SH-SY5Y (cell line): ENCODE results near the gene MCRIP2.

Source experiments
- GATA2 ChIP-seq: IDR thresholded peaks from 2 replicates; pipeline ENCODE4 v1.6.1; 2011; ENCODE audit warnings: mild to moderate bottlenecking, low read depth, low read length
- GATA3 ChIP-seq: IDR thresholded peaks from 2 replicates; pipeline ENCODE4 v1.6.1; 2011; ENCODE audit warnings: low read depth, mild to moderate bottlenecking, low read length, moderate library complexity

The MCRIP2 gene

DNA sequence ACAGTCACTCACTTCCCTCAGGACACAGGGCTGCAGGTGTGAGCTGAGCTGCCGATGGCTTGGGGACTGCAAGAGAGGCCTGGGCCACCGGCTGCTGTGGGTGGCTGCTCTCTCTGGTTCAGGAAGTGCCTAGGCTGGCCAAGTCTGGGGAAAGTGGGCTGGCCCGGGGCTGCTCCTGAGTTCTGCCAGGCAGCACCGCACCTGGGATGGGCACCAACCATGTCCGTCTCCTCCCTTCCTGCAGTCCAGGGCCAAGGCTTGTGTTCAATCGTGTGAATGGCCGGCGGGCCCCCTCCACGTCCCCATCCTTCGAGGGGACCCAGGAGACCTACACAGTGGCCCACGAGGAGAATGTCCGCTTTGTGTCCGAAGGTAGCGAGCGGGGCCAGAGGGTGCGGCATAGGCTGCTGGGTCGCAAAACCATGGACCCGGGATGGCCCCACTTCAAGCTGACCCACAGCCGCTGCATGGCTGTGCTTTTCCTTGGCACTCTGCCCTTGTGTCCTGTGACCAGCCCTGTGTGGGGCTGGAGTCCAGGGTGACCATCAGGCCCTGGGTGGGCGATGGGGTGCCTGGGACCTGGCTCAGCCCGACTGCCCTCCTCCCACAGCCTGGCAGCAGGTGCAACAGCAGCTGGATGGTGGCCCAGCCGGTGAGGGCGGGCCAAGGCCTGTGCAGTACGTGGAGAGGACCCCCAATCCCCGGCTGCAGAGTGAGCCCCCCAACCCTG lies 5.7 kb downstream of the MCRIP2 start:
- TF ChIP-seq GATA3 = no peak
- TF ChIP-seq GATA2 = no peak

DNA sequence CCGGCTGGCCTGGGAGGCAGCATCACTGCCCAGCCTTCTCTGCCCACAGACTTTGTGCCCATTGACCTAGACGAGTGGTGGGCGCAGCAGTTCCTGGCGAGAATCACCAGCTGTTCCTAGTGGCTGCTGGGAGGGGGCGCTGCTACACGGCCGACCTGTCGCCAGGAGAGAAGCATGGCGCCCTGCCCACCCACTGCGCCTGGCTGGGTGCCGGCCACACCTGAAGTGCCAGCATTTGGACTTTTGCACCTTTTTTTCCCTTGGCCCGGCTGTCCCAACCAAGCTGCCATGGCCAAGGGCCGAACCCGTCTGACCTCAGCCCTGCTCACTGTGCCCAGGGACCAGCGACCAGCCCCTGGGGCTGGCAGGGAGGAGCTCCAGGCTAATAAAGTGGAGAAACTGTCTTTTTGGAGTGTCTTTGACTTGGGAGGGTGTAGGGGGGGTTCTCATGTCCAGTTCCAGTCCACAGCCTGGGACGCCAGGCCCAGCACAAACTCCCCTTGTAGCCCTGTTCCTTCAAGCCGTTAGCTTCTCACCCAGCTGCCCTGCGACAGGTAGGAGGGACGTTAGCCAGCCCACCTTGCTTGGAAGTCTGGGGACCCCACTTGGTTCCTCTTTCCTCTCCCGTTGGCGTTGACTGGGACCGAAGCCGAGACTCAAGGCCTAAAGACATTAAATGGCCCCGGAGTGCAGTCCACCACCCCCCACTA lies 6.6 kb downstream of the MCRIP2 start:
- no peak for TF ChIP-seq GATA3
- no peak for TF ChIP-seq GATA2

DNA sequence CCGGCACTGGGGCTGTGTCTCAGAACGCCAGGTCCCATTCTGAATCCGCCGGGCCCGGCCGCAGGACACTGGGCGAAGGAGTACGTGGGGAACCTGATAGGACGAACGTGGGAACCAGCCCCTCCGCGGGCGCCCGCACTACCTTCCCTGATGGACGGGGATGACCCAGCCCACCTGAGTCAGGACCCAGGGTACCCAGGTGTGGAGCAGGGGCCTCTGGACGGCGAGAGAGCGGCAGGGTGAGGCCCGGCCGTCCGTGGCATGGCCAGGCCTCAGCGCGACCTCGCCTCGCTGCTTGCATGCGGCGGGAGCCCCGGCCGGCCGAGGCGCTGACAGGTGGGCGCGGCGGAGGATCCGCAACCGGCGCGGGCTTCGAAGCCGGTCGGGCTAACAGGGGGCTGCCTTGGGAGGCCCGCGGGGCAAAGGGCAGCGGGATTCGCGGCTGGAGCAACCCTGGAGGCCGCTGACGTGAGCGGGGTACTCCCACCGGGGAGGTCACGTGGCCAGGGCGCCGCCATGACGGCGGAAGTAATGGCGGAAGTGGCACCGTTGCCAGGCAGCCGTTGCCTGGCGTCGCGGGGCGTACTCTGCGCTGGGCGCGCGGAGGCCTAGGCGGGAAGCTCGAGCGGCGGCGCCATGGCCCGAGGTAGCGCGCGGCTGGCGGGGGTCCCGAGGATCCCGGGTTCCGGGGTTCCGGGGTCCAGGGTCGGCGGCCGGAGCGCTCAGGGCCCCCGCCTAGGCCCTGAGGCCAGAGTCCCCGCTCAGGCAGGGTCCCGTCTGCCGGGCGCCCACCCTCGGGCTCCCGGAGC lies 7.4 kb downstream of the MCRIP2 start, which contains the start of gene WDR90:
Gene WDR90 (plus strand): TSS at position 585 of the 809 bp plus-strand sequence. CDS start 52 bp downstream, at position 637.
- TF ChIP-seq GATA2 (no peak), GATA3 (no peak)

DNA sequence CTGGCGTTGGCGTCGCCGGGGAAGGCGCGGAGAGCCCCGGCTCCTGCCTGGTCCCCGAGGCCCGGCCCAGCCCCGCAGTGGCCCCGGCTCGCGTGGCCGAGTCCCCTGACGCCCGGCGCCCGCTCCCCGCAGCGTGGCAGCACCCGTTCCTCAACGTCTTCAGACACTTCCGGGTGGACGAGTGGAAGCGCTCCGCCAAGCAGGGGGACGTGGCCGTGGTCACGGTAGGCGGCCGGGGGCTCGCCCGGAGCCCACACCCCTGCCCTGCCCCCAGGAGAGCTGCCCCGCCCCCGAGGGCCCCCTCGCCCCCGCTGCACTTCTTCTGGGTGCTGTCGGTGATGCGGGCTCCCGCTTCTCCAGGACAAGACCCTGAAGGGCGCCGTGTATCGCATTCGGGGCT lies 8.0 kb downstream of the MCRIP2 start:
- TF ChIP-seq GATA2 = no peak
- TF ChIP-seq GATA3 = no peak

DNA sequence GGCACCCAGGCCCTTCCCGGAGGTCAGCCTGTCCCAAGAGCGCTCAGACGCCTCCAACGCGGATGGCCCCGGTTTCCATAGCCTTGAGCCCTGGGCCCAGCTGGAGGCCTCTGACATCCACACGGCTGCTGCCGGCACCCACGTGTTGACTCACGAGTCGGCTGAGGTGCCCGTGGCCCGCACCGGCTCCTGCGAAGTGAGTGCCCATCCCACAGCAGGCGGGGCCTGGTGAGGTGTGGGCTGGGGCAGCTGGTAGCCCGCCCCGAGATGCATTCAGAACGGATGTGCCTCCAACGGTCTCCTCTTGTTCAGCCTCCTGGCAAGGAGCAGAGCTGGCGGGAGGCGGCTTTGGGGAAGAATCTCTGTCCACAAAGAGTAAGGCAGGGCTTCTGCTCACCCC lies 10.2 kb downstream of the MCRIP2 start:
- TF ChIP-seq GATA2 = no peak
- no peak for TF ChIP-seq GATA3

DNA sequence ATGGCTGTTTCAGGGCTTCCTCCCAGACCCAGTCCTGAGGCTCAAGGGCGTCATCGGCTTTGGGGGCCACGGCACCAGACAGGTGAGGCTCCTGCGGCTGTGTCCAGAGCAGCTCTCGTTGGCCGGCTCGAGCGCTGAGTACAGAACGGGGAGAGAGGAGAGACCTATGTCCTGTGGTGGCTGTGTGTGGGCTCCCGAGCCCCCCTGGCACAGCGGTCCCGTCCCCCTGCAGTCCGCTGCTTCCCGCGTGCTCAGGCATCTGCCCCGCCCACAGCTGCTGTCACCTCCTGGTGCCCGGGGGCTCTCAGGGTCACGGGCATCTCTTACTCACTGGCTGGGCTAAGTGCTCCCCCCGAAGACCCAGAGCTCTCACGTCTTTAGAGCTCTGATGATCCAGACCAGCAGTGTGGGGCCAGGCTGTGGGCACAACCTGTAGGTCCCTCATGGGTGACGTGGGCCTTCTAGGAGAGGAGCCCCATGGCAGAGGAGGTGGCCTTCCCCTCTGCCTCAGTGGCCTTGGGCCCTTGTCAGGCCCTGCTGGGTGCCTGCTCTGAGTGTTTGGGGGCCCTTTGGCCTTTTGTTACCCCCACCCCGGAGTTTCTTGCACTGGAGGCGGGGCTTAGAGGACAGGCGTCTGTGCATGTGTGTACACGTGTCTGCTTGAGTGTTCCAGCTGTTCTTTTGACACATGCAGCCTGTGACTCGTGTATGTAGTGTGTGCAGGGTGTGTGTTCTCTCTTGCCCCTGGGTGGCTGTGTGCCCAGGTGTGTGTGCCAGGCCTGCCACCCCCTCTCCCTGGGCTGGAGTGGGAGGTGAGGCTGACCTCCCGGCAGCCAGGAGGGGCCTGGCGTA lies 11.1 kb downstream of the MCRIP2 start:
- TF ChIP-seq GATA3 (no peak), GATA2 (no peak)

DNA sequence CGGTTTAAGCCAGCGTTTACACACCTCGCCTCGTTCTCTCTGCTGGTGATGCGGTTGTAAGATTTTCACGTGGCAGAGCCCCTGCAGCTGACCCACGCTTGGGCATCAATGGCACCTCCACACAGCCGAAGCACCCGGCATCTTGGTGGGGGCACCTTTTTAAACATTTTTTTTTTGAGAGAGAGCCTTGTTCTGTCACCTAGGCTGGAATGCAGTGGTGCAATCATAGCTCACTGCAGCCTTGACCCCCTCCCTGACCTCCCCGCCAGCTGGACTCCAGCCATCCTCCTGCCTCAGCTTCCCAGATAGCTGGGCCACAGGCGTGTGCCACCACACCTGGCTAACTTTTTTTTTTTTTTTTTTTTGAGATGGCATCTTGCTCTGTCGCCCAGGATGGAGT lies 12.4 kb downstream of the MCRIP2 start:
- no peak for TF ChIP-seq GATA3

DNA sequence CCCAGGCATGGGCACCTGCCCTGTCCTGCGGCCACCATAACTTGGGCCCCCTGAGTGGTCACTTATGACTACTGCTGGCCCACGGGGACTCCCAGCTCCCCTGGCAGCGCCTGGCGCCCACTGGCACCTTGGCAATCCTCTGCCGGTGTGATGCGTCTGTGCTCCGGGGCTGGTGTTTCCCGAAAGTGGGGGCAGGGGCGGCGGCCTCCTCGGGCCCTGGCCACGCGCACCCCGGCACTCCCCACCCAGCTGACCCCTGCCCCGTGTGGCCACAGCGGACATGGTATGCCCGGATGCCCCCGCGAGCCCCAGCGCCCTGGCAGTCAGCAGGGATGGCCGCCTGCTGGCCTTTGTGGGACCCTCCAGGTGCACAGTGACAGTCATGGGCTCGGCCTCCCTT lies 15.9 kb downstream of the MCRIP2 start:
- TF ChIP-seq GATA3 (no peak), GATA2 (no peak)

DNA sequence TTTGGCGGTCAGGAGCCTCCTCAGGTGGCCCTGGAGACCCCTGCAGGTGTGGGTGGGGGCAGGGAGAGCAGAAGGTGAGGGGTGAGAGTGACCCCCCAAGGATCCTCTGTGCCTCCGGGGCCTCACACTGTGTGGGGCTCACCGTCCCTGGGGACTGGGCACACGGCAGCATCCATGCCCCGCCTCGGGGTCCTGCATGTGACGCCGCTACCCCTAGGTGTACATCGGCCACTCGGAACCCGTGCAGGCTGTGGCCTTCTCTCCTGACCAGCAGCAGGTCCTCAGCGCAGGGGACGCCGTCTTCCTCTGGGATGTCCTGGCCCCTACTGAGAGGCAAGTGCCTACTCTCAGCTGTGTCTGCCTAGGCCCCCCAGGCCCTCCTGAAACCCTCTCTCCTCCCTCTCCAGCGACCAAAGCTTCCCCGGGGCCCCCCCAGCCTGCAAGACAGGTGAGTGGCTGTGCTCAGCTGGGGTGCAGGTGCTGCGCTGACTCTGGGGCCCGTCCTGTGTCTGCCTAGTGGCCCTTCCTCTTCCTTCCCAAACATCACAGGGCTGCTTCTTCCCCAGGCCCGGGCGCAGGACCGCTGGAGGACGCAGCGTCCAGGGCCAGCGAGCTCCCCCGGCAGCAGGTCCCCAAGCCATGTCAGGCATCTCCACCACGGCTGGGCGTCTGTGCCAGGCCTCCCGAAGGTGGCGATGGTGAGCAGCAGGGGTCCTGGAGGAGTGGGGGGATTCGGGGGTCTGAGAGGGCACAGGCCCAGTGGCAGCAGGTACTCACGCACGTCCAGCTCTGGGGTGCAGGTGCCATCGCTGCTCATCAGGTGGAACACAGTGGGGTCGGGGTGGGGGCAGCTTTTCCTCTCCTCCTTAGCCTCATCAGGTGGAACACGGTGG lies 17.3 kb downstream of the MCRIP2 start:
- no peak for TF ChIP-seq GATA3
- TF ChIP-seq GATA2 = no peak

DNA sequence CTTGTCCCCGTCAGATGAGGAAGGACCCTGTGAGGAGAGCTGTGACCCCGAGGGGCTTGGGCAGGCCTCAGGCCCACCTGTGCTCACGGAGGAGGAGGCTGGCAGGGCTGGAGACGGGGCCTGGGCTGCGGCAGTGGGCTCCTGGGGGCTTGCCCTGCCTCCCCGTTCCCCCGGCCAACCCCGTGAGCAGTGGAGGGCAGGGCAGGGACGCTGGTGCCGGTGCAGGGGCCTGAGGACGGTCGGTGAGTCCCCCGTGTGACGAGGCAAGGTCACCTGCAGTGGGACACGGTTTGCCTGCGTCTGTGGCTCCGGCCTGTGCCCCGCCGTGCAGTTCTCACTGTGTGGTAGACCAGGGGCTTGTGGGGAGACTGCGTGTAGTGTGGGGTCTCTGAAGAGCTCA lies 18.0 kb downstream of the MCRIP2 start:
- TF ChIP-seq GATA2 = no peak
- no peak for TF ChIP-seq GATA3

DNA sequence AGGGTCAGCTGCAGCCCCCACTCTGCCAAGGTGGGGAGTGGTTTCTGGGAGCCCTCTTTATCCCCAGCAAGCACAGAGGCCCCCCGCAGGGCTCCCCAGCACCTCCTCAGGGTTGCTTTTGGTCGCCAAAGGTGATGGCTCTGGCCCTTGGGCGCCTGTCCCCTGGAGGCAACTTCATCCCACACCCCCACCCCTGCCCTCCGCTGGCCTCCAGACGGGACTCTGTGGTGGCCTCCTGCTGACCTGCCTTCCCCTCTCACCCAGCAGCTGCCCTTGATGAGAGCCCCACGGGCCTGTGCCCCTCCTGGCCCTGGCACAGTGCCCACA lies 18.5 kb downstream of the MCRIP2 start:
- TF ChIP-seq GATA3 = no peak
- TF ChIP-seq GATA2 = no peak

DNA sequence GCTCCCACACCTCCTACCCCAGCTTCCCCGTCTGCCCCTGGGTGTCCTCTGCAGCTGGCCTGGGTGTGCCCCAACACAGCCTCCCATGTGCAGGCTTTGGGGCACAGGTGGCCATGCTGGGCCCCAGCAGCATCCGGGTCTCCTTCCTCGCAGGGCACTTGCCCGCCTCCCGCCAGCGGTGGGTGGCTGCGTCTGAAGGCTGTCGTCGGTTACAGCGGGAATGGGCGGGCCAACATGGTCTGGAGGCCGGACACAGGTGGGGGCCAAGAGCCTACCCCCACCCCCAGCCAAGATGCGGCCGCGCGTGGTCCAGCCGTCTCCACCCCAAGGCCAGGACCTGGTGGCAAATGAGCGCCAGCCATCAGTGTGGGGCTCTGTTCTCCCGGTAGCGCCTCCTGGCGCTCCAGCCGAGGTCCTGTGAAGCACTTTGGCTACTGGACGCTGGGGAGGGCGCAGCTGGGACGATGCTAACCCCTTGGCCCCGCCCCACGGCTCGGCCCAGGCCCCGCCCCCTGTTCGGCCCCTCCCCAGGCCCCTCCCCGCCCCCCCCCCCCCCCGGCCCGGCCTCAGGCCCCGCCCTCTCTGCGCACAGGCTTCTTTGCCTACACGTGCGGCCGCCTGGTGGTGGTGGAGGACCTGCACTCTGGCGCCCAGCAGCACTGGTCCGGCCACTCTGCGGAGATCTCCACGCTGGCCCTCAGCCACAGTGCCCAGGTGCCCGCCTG lies 19.0 kb downstream of the MCRIP2 start:
- TF ChIP-seq GATA2 = no peak
- TF ChIP-seq GATA3 = no peak
